ENCODE results near the gene SPTBN5. TPM values are rescaled to one million over a fixed set of nuclear protein-coding genes. Genes with fewer than 3 reads are reported as not detected.

The SPTBN5 gene
- total RNA-seq, 4 donors from 2014 or later = 0.40 to 2.5 (median 1.8) TPM

- TF ChIP-seq CTCF (IDR thresholded peaks at IDR 0.05) (no peak), POLR2A (IDR thresholded peaks at IDR 0.05) (no peak)
- DNase-seq = no peak
- Histone ChIP-seq H3K27ac (peak overlapping the region in 1 of 3 donors; percentile 64), H3K27me3 (no peaks in the 10 kb centered on the region), H3K36me3 (no peaks in the 10 kb centered on the region), H3K4me1 (peaks cover 4 to 51% of the 10 kb centered on the region in 2 donors), H3K9me3 (no peaks in the 10 kb centered on the region), H3K4me3 (replicated peaks in 1 of 3) (no peak overlapping the region)
- intact Hi-C loops (cut with DNase I) = no loop called here
- 86 to 93% methylated on average over 3 of the region's 3 CpGs for WGBS, 2 donors
These were observed 33.7 kb upstream of the SPTBN5 start for GRCh38 chr15:41927536-41927935.

GRCh38 chr15:41926185-41927056 lies 32.6 kb upstream of the SPTBN5 start:
- Histone ChIP-seq H3K4me1 (peaks cover 4 to 51% of the 10 kb centered on the region in 2 donors), H3K27me3 (no peaks in the 10 kb centered on the region), H3K9me3 (no peaks in the 10 kb centered on the region), H3K27ac (peak overlapping the region in 1 of 3 donors; percentile 31), H3K4me3 (replicated peaks in 1 of 3) (no peak overlapping the region), H3K36me3 (no peaks in the 10 kb centered on the region)
- no peak for TF ChIP-seq POLR2A (IDR thresholded peaks at IDR 0.05)
- TF ChIP-seq CTCF (IDR thresholded peaks at IDR 0.05) = no peak
- no peak for DNase-seq
- 67 to 81% methylated on average over 10 of the region's 10 CpGs for WGBS, 2 donors
- intact Hi-C loops (cut with DNase I) = no loop called here

- H3K27me3 ChIP-seq = no peaks in the 10 kb centered on the region
- 91% methylated on average over 7 of the region's 7 CpGs for WGBS, 2 donors
- H3K9me3 ChIP-seq = no peaks in the 10 kb centered on the region
- H3K4me1 ChIP-seq = peaks cover 4 to 53% of the 10 kb centered on the region in 2 donors
- no peak for DNase-seq
- no peak overlapping the region for H3K27ac ChIP-seq
- no peaks in the 10 kb centered on the region for H3K36me3 ChIP-seq
- intact Hi-C loops (cut with DNase I) = no loop called here
- no peak overlapping the region for H3K4me3 ChIP-seq (replicated peaks in 1 of 3)
- TF ChIP-seq CTCF (IDR thresholded peaks at IDR 0.05) (no peak), POLR2A (IDR thresholded peaks at IDR 0.05) (no peak)
These were observed 31.3 kb upstream of the SPTBN5 start for GRCh38 chr15:41925086-41925608.

GRCh38 chr15:41923401-41923997 lies 29.6 kb upstream of the SPTBN5 start:
- Histone ChIP-seq H3K27me3 (no peaks in the 10 kb centered on the region), H3K27ac (no peak overlapping the region), H3K36me3 (peaks cover 7 to 9% of the 10 kb centered on the region in 2 donors), H3K9me3 (no peaks in the 10 kb centered on the region), H3K4me3 (replicated peaks in 1 of 3) (no peak overlapping the region), H3K4me1 (peaks cover under 1 to 51% of the 10 kb centered on the region in 2 donors)
- intact Hi-C loops (cut with DNase I) = no loop called here
- 83 to 91% methylated on average over 3 of the region's 3 CpGs for WGBS, 2 donors
- TF ChIP-seq CTCF (IDR thresholded peaks at IDR 0.05) = no peak
- no peak for TF ChIP-seq POLR2A (IDR thresholded peaks at IDR 0.05)
- no peak for DNase-seq

- Histone ChIP-seq H3K4me1 (peaks cover 0 to 43% of the 10 kb centered on the region in 2 donors), H3K9me3 (no peaks in the 10 kb centered on the region), H3K27me3 (no peaks in the 10 kb centered on the region), H3K36me3 (peaks cover 9 to 15% of the 10 kb centered on the region in 2 donors), H3K4me3 (replicated peaks in 1 of 3) (no peak overlapping the region), H3K27ac (no peak overlapping the region)
- TF ChIP-seq CTCF (IDR thresholded peaks at IDR 0.05) (no peak), POLR2A (IDR thresholded peaks at IDR 0.05) (no peak)
- WGBS, 2 donors = 70 to 75% methylated on average over 9 of the region's 9 CpGs
- intact Hi-C loops (cut with DNase I) = no loop called here
- no peak for DNase-seq
These were observed 28.5 kb upstream of the SPTBN5 start for GRCh38 chr15:41922353-41922752.
